Left lung (tissue), 10 donors: Measurements from ENCODE around the gene SPO11. TPM values are rescaled to one million over a fixed set of nuclear protein-coding genes. Genes with fewer than 3 reads are reported as not detected.

Experiments used
- ATAC-seq: fragments of 200-7000 bp; cut with Tn5 transposase; one replicate; pipeline ENCODE4 v1.9.1; 2020; ENCODE audit warnings: moderate library complexity
- DNase-seq, 4 donors: peaks; one replicate each; pipeline ENCODE4 v3.0.0-alpha.2; 2013 to 2020
- H3K27ac ChIP-seq, 2 donors: fragments of 200-600 bp; sonication (generic) in 1 of 2; one replicate each; pipeline versions ENCODE4 v1.5.0 to v1.8.0; 2020 to 2021
- H3K27me3 ChIP-seq, 2 donors: fragments of 200-600 bp; sonication (generic) in 1 of 2; one replicate each; pipeline versions ENCODE4 v1.5.0 to v1.8.0; 2020 to 2021
- H3K36me3 ChIP-seq, 2 donors: fragments of 200-600 bp; sonication (generic) in 1 of 2; one replicate each; pipeline versions ENCODE4 v1.5.0 to v1.8.0; 2020 to 2021
- H3K4me1 ChIP-seq, 2 donors: fragments of 200-600 bp; one replicate each; pipeline ENCODE4 v1.8.0; 2021
- H3K4me3 ChIP-seq, 2 donors: fragments of 200-600 bp; sonication (generic) in 1 of 2; one replicate each; pipeline versions ENCODE4 v1.5.0 to v1.8.0; 2020 to 2021; ENCODE audit warnings: mild to moderate bottlenecking in 1 of 2
- H3K9me3 ChIP-seq, 2 donors: fragments of 200-600 bp; sonication (generic) in 1 of 2; one replicate each; pipeline versions ENCODE4 v1.5.0 to v1.8.0; 2020 to 2021
- CTCF ChIP-seq, 2 donors: fragments of 200-600 bp; sonication (generic) in 1 of 2; IDR thresholded peaks; one replicate each; pipeline versions ENCODE4 v1.5.0 to v1.8.0; 2021; ENCODE audit warnings: antibody characterized with exemption in 2 of 2
- intact Hi-C, 2 donors: fragments of 100-400 bp; cut with DNase I; formaldehyde crosslinking; loops; one replicate each; pipeline versions ENCODE4 v1.11.2 to v1.14.2; 2022
- polyA plus RNA-seq, 6 donors: library from polyadenylated mRNA; unstranded; fragments of 120-200 nt; gene quantifications; one replicate each; pipeline ENCODE4 v1.2.1, GENCODE V29; 2013; ENCODE audit not compliant: insufficient read length in 6 of 6
- total RNA-seq, 2 donors: library from RNA; stranded (reverse); fragmentation: NEBNext Ultra II Directional; extraction: Animal tissue kit (Norgen Biotek cat#: 25700); gene quantifications; one replicate each; pipeline ENCODE4 v1.2.1, GENCODE V29; 2021
- donor health status: DM: no; HTN: yes; CAD: no.
- donor health status: DM: no; HTN: no; CAD: no.

SPO11 gene
- total and polyA plus RNA-seq, 8 donors = not detected

GRCh38 chr20:57361517-57361916, 31.9 kb downstream of the SPO11 start:
- no peak for DNase-seq
- Histone ChIP-seq H3K9me3 (no peaks in the 10 kb centered on the region), H3K36me3 (peaks cover 0 to 54% of the 10 kb centered on the region in 2 donors), H3K4me1 (no peaks in the 10 kb centered on the region), H3K27me3 (no peaks in the 10 kb centered on the region), H3K27ac (no peak overlapping the region), H3K4me3 (no peak overlapping the region)
- no peak for TF ChIP-seq CTCF (IDR thresholded peaks at IDR 0.05)
- intact Hi-C loops = no loop called here
- ATAC-seq = no peak

DNA sequence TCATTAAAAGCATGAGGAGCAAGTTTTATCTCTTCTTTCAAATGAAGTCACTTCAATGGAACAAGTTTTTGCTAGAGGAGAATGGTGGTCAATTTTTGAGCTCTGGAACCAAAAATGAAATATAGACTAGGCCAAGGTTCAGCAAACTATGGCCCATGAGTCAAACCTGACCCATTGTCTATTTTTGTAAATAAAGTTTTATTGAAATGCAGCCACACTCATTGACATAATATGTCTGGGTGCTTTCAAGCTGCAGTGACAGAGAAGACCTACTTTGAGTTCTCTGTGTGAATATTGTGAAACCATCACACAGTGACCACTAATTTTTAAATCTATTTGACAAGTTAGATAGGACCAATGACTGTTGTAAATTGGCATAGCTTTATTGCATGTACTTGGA, 34.8 kb downstream of the SPO11 start:
- intact Hi-C loops = no loop called here
- Histone ChIP-seq H3K27ac (no peak overlapping the region), H3K36me3 (peaks cover 0 to 83% of the 10 kb centered on the region in 2 donors), H3K4me1 (no peaks in the 10 kb centered on the region), H3K4me3 (no peak overlapping the region), H3K27me3 (no peaks in the 10 kb centered on the region), H3K9me3 (no peaks in the 10 kb centered on the region)
- TF ChIP-seq CTCF (IDR thresholded peaks at IDR 0.05) = no peak
- ATAC-seq = no peak
- DNase-seq = no peak

DNA sequence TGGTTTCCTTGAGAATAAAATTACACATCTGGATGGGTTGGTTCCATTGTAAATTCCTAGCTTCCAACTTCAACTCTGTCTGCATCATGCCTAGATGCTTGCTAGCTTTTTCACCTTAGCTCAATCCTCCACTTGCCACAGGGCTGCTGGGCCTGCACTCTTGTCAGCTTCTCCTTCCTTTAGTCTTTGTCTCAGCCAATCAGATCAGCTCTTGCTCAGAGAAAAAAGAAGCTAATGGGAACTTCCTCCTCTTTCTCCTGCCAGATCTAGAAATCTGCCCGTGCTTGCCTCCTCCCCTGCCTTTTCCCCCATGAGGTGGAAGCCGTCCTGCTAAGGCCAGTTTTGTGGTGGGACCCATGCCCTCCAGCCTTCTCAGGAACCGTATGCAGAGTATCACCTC, 40.0 kb downstream of the SPO11 start:
- Histone ChIP-seq H3K27ac (no peak overlapping the region), H3K36me3 (peaks cover 0 to 100% of the 10 kb centered on the region in 2 donors), H3K9me3 (no peaks in the 10 kb centered on the region), H3K4me3 (no peak overlapping the region), H3K4me1 (peaks cover 0 to 9% of the 10 kb centered on the region in 2 donors), H3K27me3 (no peaks in the 10 kb centered on the region)
- peak in 1 of 4 donors; percentile 14 for DNase-seq
- no peak for TF ChIP-seq CTCF (IDR thresholded peaks at IDR 0.05)
- intact Hi-C loops = no loop called here
- ATAC-seq = peak; percentile 18

GRCh38 chr20:57370316-57370715, 40.7 kb downstream of the SPO11 start:
- peak in 1 of 4 donors; percentile 59 for DNase-seq
- H3K9me3 ChIP-seq = no peaks in the 10 kb centered on the region
- peaks cover 0 to 100% of the 10 kb centered on the region in 2 donors for H3K36me3 ChIP-seq
- H3K27me3 ChIP-seq = no peaks in the 10 kb centered on the region
- H3K27ac ChIP-seq = no peak overlapping the region
- no peak for ATAC-seq
- intact Hi-C loops = no loop called here
- H3K4me3 ChIP-seq = no peak overlapping the region
- TF ChIP-seq CTCF (IDR thresholded peaks at IDR 0.05) = no peak
- H3K4me1 ChIP-seq = peaks cover 0 to 16% of the 10 kb centered on the region in 2 donors

DNA sequence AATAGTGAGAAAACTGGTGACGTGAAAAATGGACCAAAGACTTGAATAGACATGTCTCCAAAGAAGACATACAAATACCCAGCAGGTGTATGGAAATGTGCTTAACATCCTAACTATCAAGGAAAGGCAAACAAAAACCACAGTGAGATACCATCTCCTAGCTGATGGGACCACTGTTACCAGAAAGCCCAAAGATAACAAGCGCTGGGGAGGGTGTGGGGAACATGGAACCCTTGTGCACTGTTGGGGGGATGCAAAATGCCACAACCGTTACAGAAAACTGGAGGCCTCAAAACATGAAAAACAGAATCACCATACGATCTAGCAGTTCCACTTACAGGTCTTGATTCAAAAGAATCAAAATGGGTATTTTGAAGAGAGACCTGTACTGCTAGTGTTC, 41.8 kb downstream of the SPO11 start:
- no peak for ATAC-seq
- Histone ChIP-seq H3K4me3 (no peak overlapping the region), H3K36me3 (peaks cover 0 to 100% of the 10 kb centered on the region in 2 donors), H3K4me1 (peaks cover 0 to 27% of the 10 kb centered on the region in 2 donors), H3K27ac (no peak overlapping the region), H3K9me3 (no peaks in the 10 kb centered on the region), H3K27me3 (no peaks in the 10 kb centered on the region)
- intact Hi-C loops = no loop called here
- DNase-seq = no peak
- no peak for TF ChIP-seq CTCF (IDR thresholded peaks at IDR 0.05)
